Measurements from ENCODE around the gene PRDM16.

PRDM16 gene

DNA sequence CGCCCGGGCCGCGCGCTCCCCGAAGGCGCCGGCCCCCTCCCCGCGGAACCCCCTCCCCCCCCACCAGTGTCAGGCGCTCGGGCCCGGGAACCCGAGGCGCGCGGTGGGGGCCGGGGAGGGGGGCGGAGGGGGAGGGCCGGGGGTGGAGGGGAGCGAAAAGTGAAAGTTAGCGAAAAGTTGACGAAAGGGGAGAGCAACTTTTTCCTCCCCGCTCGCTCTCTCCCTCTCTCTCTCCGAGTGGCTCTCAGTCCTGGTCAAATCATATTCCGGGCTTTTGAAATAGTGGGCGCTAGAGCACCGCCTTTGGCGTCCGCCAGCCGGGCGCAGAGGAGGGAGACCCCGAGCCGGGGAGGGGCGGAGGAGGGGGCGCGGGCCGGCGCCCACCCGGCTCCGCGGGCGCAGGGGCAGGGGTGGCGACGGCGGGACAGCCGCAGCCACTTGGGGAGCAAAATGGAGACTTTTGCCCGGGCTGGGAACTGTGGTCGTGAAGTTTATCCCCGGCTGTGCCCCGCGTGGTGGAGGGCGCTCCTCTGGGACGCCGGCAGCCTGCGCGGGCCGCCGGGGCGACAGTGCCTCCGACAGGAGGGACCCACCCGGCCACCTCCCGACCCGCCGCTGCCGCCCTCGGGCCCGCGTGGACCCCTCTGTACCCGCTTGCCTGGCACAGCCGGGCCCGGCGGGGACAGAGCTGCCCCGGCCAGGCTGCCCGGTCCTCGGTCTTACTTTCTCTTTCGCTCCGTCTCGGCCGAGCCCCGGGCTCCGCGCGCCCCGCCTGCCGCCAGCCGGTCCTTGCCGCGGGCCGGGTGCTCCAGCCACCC lies 697 bp downstream of the PRDM16 start:
- DNase-seq (ENCODE audit: low read depth): no peak

DNA sequence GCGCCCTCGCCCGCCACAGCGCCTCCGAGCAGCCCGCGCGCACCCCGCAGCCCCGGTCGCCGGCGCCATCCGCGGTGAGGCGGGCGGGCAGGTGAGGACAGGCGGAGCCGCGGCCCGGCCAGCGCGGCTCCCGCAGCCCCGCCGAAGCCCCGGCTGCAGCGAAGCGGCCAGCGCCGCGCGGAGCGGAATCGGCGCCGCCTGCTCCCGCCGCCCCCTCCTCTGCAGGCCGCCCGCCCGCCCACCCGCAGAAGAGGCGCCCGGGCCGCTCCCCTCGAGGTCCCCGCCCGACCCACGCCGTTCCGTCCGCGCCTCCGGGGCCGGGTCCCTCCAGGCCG lies 1.3 kb downstream of the PRDM16 start:
- DNase-seq (ENCODE audit: low read depth): no peak

GRCh38 chr1:3070644-3071564 lies 1.9 kb downstream of the PRDM16 start:
- DNase-seq (ENCODE audit: low read depth): no peak

DNA sequence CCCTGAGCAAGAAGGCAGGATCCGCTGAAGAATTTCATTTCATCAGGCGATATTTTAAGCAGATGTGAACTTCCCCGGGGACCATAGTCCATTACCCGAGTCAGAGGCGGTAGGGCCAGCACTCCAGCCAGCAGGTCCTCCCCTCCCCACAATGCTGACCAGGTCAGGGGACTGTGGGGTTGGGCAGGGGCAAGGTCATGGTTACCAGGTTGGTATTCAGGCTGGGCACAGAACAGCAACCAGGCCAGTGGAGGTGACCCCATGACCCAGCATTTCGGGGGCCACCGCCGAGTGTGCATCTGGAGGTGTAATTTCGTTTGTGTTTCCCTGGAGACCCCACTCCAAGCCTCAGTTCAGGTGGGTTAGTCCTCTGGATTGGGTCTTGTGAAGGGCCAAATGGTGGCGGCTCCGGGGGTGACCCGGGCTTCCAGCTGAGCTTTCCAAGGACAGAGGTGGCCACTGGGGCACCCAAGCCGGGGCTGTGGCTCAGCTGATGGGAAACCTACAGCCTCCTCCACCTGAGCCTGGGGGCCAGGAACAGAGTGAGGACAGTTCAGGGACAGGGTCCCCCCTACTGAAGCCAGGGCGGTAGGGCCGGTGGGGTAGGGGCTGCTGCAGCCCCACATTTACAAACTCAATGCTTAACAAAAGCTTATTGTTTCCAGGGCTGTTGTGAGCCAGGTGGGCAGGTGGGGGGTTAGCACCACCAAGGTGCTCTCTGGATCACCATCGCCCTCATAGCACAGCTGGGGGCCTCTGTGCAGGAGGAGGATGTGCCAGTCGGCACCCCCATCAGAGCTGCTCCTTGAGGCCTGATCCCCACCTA lies 2.8 kb downstream of the PRDM16 start:
- DNase-seq (ENCODE audit: low read depth): no peak

DNA sequence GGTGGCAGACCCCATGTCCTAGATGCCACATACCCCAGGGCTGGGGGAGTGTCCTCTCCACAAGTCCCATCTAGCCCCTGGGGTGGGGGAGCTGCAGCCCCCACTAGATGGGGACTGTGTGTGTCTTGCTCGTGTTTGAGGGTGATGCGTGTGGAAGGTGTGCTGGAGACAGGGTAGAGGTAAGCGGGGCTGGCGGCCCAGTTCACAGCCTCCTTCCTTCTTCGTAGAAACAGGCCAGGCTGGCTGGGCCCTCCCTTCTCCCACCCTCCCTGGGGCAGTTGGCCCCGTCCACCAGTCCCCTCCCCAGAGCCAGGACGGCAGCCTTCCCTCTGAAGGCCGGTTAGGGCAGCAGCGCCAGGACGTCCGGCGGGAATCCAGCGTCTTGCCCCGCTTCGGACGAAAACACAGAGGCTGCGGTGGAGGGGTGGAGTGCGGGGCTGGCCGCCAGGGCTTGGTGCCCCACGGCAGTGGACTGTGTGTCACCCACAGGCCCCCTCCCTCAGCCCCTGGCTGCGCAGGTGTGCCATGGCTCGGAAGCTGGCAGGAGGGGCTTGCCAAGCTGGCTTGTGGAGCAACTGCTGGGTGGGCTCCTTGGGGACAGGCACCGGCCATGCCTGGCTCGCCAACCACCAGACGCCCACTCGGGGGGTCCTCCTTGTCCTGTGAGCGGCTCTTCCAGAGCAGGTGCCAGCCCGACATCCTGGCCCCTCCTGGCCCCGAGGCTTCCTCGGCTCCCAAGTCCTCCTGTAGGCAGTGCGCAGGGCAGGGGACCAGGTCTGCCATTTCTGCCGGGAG lies 3.6 kb downstream of the PRDM16 start:
- DNase-seq (ENCODE audit: low read depth): no peak

- no peak for DNase-seq (ENCODE audit: low read depth)
Observed at GRCh38 chr1:3073186-3073488, 4.1 kb downstream of the PRDM16 start.

DNA sequence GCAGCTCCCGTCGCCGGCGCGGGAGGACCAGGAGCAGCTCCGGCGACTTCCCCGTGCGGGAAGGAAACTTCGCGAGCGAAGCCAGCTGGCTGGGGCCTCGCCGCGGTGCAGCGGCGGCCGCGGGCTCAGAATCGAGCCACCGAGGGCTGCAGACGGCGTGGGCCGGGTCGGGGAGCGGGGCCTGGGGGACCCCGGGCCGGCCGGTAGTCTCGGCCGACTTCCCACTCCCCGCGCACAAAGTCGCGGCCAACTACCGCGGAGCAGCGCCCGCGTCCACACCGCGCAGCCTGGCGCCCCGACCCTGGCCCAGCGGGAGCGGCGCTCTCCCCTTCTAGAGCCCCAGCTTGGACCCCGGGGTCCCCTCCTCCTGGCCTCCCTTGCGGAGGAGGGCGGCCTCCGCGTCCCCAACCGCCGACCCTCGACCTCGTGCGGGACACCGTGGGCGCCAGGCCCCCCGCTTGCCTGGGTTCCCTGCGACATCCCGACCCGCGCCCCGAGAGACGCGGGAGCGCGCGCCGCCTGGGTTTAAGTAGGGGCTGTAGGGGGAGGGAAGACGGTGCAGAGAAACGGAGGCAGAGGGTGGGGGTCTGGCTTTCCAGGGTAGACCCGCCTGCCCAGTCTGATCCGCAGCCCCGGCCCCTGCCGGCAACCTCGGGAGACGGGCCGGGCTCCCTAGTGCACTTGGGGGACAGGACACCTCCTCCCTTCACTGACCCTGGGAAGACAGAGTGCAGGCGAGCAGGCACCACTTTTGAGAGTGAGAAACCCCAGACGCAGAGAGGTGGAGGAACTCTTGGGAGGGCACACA lies 4.7 kb downstream of the PRDM16 start:
- no peak for DNase-seq (ENCODE audit: low read depth)

DNA sequence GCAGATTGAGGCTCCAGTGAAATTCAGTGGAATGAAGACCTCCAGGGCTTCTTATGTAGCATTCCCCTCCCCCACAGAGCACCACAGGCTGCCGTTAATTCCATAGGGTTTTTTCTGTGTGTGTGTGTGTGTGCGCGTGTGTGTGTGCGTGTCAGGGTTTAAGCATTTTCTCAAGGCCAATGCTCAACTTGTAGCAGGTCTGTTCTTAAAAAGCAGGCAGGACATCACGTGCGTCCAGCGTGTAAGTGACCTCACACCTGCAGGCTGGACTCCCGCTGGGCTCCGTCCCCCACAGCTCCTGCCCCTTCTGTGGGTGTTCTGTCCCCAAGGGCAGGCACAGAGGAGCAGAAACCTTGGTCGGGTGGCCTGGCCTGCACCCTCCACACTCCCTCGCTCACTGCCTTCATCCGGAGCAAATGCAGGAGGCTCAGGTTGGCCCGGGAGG lies 5.3 kb downstream of the PRDM16 start:
- no peak for DNase-seq (ENCODE audit: low read depth)

GRCh38 chr1:3074800-3075199 lies 5.8 kb downstream of the PRDM16 start:
- no peak for DNase-seq (ENCODE audit: low read depth)

- no peak for DNase-seq (ENCODE audit: low read depth)
Observed at GRCh38 chr1:3075666-3076362, 6.8 kb downstream of the PRDM16 start.

DNA sequence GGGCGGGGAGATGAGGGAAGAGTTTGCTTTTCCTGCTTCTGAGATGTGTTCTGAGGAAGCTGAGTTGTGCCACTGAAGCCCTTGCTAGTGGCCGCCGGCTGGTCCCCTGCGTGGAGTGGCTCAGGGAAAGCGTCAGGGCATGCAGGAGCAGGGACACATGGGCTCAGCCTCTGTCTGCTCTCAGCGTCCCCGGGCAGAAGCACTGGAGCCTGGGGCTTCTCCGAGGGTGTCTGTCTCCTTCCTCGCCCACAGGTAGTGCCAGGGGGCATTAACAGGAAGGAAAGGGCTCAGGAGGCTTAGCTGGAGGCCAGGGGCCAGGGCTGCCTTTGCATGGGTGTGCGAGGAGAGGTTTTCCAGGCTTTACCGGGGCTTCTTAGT lies 7.3 kb downstream of the PRDM16 start:
- no peak for DNase-seq (ENCODE audit: low read depth)

DNA sequence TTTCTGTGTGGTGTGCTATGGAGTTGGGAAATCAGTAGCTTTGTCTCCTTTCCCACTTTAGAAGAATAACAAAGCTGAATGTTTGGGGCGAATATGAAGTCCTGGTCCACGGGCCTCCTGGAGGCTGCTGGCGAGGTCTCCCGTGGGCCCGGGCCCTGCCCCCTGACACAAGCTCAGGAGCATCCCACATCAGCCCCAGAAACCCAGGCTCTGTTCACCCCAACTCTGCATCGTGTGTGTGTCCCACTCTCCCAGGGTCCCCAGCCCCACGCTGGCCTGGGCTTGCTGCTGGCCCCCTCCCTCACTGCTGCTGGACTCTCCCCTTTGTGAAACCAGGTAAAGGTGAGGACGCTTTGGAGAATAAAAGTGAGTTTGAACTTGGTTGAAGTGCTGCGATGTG lies 8.1 kb downstream of the PRDM16 start:
- DNase-seq (ENCODE audit: low read depth): no peak

GRCh38 chr1:3077561-3077960 lies 8.6 kb downstream of the PRDM16 start:
- no peak for DNase-seq (ENCODE audit: low read depth)

GRCh38 chr1:3078430-3078861 lies 9.4 kb downstream of the PRDM16 start:
- no peak for DNase-seq (ENCODE audit: low read depth)

DNA sequence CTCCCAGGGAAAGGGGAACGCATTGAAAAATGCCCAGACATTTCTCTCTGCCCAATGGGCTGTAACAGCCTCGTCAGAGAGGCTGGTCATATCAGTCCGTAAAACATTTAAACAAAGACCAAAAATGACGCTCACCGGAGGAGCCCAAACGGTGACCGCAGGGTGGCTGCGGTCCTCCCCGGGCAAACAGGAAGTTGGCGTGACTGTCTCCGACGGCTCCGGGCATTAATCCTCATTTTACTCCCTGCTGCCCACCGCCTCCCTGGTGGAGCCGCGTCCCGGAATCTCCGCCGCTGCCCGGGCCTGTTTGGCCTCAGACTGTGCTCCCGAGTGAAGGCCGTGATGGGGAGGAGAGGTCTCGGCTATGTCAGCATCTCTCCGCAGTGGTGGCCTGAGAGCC lies 9.9 kb downstream of the PRDM16 start:
- DNase-seq (ENCODE audit: low read depth): no peak

- no peak for DNase-seq (ENCODE audit: low read depth)
Observed at GRCh38 chr1:3079381-3080052, 10.5 kb downstream of the PRDM16 start.

- no peak for DNase-seq (ENCODE audit: low read depth)
Observed at GRCh38 chr1:3080053-3080955, 11.3 kb downstream of the PRDM16 start.

DNA sequence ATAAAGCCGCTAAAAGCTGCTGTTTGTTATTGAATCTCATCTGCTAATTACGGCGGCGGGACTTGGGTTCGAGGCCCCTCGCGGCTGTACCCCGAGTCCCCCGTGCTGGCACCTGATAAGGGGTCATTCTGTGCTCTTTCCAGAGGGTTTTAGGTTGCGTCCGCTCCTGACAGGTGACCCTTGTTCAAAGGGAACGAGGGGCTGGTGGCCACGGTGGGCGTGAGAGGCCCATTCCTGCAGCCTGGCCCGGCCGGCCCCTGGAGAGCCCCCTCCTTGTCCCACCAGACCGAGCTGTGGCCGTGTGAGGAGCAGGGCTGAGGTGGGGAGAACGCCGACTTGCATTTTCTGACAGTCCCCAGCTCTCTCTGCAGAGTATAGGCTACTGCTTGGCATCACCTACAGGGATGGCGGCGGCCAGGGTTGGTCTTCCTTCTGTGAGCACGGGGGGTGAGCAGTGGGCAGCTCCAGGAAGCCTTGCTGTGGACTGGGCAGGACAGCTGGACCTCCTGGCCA lies 12.2 kb downstream of the PRDM16 start:
- DNase-seq (ENCODE audit: low read depth): no peak

All from HS-5 (cell line).